Thyroid gland (tissue), 4 donors: ENCODE data around the gene DIP2A.

Experiments
- CTCF ChIP-seq, 6 experiments: fragments of 200-600 bp in 3 of 6; fragments of 450-650 bp in 3 of 6; sonication (generic) in 3 of 6; IDR thresholded peaks; one replicate each; pipeline ENCODE4 v1.5.1; 2016 to 2019; ENCODE audit warnings: antibody characterized with exemption in 6 of 6, mild to moderate bottlenecking in 2 of 6, inconsistent platforms in 1 of 6, moderate library complexity in 1 of 6
- POLR2A ChIP-seq, 2 donors: fragments of 450-650 bp; IDR thresholded peaks; one replicate each; pipeline ENCODE4 v1.6.1; 2017; ENCODE audit warnings: antibody characterized with exemption in 2 of 2, mild to moderate bottlenecking in 2 of 2, moderate library complexity in 1 of 2

DNA sequence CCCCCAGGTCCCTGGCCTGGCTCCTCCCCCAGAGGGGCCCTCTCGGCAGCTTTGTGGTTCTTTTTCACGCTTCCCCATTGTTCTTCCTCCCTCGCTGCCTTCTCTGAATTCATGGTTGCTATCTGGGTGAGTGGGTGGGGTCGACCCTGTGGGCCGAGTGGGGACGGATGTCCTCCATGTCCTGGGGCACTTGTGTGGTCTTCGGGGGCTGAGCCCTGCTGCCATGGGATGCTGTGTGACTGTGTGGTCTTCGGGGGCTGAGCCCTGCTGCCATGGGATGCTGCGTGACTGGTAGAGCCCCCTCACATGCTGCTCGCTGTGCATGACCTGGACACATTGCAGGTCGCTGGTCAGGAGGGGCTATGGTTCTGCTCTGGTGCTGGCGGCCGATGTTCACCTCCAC lies 21.6 kb upstream of the DIP2A start:
- TF ChIP-seq POLR2A (IDR thresholded peaks at IDR 0.05) (no peak), CTCF (IDR thresholded peaks at IDR 0.05) (no peak)
